GM18511 (cell line): ENCODE results near the gene BCL11A.

Source experiments
- ATAC-seq: cut with Tn5 transposase; IDR thresholded peaks from one replicate; pipeline ENCODE4 v1.9.1; 2021; ENCODE audit warnings: mild to moderate bottlenecking, moderate library complexity; ENCODE audit not compliant: unreplicated experiment

BCL11A gene

GRCh38 chr2:60509066-60509465 is 44.4 kb downstream of the BCL11A start:
- ATAC-seq, result no peak

GRCh38 chr2:60508339-60508917 is 45.0 kb downstream of the BCL11A start:
- ATAC-seq, result no peak

DNA sequence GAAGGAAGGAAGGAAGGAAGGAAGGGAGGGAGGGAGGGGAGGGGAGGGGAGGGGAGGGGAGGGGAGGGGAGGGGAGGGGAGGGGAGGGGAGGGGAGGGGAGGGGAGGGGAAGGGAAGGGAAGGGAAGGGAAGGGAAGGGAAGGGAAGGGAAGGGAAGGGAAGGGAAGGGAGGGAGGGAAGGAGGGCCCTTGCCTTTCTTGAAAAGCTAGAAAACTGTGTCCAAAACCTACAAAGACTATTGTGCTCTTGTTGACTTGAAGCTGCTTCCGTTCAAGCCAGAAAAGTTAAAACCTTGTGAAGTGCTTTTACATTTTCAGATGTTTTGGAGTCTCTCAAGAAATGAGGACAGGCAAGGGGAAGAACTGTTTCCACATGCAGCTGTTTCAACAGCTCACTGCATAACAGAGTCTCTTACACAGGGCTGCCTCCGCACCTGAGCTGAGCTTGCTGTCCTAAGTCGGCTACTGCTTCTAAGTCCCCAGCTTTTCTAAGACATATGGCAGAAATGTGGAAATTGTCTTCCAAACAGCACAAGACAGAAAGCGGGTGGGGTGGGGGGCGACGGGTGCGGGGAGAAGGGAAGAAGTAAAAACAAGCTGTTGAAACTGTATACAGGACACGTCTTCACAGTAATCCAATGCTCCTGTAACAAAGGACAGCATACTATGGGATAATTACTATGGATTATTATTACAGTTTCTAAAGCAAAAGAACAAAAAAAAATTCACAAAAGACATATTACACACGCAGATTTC is 46.1 kb downstream of the BCL11A start:
- ATAC-seq, result no peak

GRCh38 chr2:60505880-60506260 is 47.6 kb downstream of the BCL11A start:
- peak; percentile 57 for ATAC-seq

- ATAC-seq, result peak; percentile 4
These were observed 48.1 kb downstream of the BCL11A start for GRCh38 chr2:60505240-60505879.

DNA sequence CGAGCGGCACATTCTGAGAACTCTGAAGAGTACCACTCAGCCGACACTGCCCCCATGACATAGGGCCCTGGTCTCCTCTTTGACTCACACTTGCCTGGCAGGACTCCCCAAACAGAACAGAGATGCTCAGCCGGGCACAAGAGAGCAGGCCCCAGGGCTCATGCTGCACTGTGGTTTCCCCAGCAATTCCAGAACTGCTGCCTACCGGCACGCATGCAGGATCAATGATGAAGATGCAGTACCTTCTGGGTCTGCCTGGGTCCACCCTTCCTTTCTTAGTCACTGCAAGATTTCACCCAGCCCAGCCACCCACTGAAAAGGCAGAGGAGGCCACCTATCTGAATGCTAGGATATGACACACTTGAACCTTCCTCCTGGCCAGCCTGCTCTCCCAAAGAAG is 49.4 kb downstream of the BCL11A start:
- no peak for ATAC-seq

GRCh38 chr2:60502144-60502543 is 51.3 kb downstream of the BCL11A start:
- ATAC-seq, result no peak

GRCh38 chr2:60500861-60501260 is 52.6 kb downstream of the BCL11A start:
- ATAC-seq, result no peak

- no peak for ATAC-seq
These were observed 53.7 kb downstream of the BCL11A start for GRCh38 chr2:60499651-60500265.

GRCh38 chr2:60498816-60499429 is 54.5 kb downstream of the BCL11A start:
- ATAC-seq, result peak; percentile 61

DNA sequence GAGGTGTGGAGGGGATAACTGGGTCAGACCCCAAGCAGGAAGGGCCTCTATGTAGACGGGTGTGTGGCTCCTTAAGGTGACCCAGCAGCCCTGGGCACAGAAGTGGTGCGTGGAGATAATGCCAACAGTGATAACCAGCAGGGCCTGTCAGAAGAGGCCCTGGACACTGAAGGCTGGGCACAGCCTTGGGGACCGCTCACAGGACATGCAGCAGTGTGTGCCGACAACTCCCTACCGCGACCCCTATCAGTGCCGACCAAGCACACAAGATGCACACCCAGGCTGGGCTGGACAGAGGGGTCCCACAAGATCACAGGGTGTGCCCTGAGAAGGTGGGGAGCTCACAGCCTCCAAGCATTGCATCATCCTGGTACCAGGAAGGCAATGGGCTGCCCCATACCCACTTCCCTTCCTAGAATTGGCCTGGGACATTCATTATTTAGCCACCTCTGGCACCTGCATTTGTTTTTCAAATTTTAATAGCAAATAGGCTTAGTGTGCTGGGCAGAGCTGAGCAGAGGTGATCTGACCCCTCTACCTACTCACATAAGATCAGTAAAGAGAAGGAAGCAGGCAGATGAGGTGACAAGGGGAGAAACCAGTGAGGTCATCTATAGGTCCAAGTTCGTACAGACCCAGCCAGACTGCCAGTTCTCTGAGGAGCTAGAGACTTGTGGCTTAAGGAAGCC is 55.2 kb downstream of the BCL11A start:
- ATAC-seq, result peak; percentile 50

GRCh38 chr2:60497500-60497899 is 56.0 kb downstream of the BCL11A start:
- ATAC-seq, result no peak

GRCh38 chr2:60496956-60497355 is 56.5 kb downstream of the BCL11A start:
- ATAC-seq, result no peak

GRCh38 chr2:60496475-60496874 is 57.0 kb downstream of the BCL11A start:
- ATAC-seq, result no peak

DNA sequence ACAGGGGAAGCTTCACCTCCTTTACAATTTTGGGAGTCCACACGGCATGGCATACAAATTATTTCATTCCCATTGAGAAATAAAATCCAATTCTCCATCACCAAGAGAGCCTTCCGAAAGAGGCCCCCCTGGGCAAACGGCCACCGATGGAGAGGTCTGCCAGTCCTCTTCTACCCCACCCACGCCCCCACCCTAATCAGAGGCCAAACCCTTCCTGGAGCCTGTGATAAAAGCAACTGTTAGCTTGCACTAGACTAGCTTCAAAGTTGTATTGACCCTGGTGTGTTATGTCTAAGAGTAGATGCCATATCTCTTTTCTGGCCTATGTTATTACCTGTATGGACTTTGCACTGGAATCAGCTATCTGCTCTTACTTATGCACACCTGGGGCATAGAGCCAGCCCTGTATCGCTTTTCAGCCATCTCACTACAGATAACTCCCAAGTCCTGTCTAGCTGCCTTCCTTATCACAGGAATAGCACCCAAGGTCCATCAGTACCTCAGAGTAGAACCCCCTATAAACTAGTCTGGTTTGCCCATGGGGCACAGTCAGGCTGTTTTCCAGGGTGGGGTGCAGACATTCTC is 58.3 kb downstream of the BCL11A start:
- ATAC-seq, result no peak

- ATAC-seq, result no peak
These were observed 59.6 kb downstream of the BCL11A start for GRCh38 chr2:60493804-60494387.

DNA sequence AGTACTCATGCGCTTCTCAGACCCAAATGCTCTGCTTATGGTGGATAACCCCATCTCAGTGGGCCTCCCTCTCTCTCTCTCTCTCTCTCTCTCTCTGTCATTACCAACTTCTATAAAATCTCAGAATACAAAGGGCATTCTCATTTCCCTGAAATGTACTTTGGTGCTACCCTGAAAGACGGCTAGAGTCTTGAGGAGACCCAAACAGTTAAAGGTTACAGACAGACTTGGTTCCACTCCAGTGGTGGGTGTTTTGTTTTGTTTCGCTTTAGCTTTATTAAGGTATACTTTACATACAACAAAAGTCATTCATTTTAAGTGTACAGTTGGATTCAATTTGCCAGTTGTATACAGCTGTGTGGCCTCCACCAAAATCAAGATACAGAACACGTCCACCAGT is 60.9 kb downstream of the BCL11A start:
- ATAC-seq, result peak; percentile 36

- ATAC-seq, result no peak
These were observed 62.6 kb downstream of the BCL11A start for GRCh38 chr2:60490848-60491247.

- ATAC-seq, result no peak
These were observed 63.0 kb downstream of the BCL11A start for GRCh38 chr2:60490441-60490840.

DNA sequence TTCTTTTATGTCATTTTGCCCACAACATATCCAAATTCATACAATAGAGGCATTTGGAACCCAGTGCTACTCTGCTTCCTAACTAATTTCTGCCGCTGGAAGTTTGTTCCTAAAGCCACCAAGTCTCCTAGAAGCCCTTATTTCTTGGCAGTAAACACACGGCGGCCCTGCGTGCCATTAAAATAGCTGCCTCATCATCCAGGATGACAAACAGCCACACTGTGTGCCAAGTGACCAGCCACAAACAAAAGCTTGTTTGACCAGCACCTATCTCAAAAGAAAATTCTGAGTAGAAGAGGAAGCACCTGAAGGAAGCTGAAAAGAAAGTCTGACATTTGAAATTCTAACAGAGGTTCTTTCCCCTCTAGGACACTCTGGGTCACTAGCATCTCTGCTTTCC is 64.2 kb downstream of the BCL11A start:
- ATAC-seq, result no peak
